Right atrium auricular region (tissue), 2 donors: ENCODE data around the gene HEBP1. TPM values are rescaled to one million over a fixed set of nuclear protein-coding genes. Genes with fewer than 3 reads are reported as not detected.

Source experiments
- DNase-seq: peaks from one replicate; pipeline ENCODE4 v3.0.0-alpha.2; 2019; ENCODE audit warnings: low spot score
- H3K27ac ChIP-seq, 2 donors: fragments of 200-600 bp; sonication (generic); 1 replicate in 1 of 2; 2 replicates in 1 of 2; pipeline ENCODE4 v1.5.1; 2016 to 2019
- H3K27me3 ChIP-seq, 2 donors: fragments of 200-600 bp; sonication (generic); one replicate each; pipeline versions ENCODE4 v1.5.1 to v1.6.0; 2017 to 2019
- H3K36me3 ChIP-seq: fragments of 200-600 bp; sonication (generic); one replicate; pipeline ENCODE4 v1.5.1; 2016
- H3K4me1 ChIP-seq, 2 donors: fragments of 200-600 bp; sonication (generic); one replicate each; pipeline versions ENCODE4 v1.5.1 to v1.6.0; 2017 to 2019
- H3K4me3 ChIP-seq, 2 donors: fragments of 200-600 bp; sonication (generic); 1 replicate in 1 of 2; 2 replicates in 1 of 2; pipeline ENCODE4 v1.5.1; 2017 to 2019; ENCODE audit warnings: mild to moderate bottlenecking in 1 of 2, moderate library complexity in 1 of 2
- H3K9me3 ChIP-seq, 2 donors: fragments of 200-600 bp; sonication (generic); one replicate each; pipeline ENCODE4 v1.5.1; 2019
- total RNA-seq, 2 donors: library from RNA; depleted of rRNA; stranded (reverse); fragments of >200 nt; gene quantifications; one replicate each; pipeline ENCODE4 v1.1.0, GENCODE V29; 2016
- TF ChIP-seq, protein P1 (sequence below), 2 donors: fragments of 200-600 bp; sonication (generic); IDR thresholded peaks; one replicate each; pipeline ENCODE4 v1.5.1; 2019; ENCODE audit warnings: antibody characterized with exemption in 2 of 2

Gene HEBP1
- total RNA-seq, 2 donors from 2014 or later: 29.4 to 30.0 TPM

DNA sequence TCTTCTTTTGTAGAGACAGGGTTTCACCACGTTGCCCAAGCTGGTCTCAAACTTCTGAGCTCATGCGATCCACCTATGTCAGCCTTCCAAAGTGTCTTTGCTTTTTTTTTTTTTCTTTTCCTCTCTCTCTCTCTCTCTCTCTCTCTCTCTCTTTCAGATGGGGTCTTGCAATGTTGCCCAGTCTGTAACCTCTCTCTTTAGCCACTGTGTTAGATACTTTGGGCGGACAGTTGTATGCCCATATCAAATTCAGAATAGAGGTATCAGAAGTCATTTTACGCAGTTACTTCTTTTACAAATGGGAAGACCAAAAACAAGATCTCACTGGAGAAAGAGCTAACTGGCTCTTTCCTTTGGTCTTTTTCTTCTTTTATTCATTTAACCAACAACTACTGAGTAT, 6.7 kb downstream of the HEBP1 start:
- Histone ChIP-seq H3K4me3 (no peak overlapping the region), H3K4me1 (peaks cover 0 to 29% of the 10 kb centered on the region in 2 donors), H3K36me3 (peaks cover 9% of the 10 kb centered on the region), H3K9me3 (no peaks in the 10 kb centered on the region), H3K27ac (peak overlapping the region; percentile 17 to 69), H3K27me3 (no peaks in the 10 kb centered on the region)
- DNase-seq: no peak
- TF ChIP-seq, protein P1, sequence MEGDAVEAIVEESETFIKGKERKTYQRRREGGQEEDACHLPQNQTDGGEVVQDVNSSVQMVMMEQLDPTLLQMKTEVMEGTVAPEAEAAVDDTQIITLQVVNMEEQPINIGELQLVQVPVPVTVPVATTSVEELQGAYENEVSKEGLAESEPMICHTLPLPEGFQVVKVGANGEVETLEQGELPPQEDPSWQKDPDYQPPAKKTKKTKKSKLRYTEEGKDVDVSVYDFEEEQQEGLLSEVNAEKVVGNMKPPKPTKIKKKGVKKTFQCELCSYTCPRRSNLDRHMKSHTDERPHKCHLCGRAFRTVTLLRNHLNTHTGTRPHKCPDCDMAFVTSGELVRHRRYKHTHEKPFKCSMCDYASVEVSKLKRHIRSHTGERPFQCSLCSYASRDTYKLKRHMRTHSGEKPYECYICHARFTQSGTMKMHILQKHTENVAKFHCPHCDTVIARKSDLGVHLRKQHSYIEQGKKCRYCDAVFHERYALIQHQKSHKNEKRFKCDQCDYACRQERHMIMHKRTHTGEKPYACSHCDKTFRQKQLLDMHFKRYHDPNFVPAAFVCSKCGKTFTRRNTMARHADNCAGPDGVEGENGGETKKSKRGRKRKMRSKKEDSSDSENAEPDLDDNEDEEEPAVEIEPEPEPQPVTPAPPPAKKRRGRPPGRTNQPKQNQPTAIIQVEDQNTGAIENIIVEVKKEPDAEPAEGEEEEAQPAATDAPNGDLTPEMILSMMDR (IDR thresholded peaks at IDR 0.05): no peak

DNA sequence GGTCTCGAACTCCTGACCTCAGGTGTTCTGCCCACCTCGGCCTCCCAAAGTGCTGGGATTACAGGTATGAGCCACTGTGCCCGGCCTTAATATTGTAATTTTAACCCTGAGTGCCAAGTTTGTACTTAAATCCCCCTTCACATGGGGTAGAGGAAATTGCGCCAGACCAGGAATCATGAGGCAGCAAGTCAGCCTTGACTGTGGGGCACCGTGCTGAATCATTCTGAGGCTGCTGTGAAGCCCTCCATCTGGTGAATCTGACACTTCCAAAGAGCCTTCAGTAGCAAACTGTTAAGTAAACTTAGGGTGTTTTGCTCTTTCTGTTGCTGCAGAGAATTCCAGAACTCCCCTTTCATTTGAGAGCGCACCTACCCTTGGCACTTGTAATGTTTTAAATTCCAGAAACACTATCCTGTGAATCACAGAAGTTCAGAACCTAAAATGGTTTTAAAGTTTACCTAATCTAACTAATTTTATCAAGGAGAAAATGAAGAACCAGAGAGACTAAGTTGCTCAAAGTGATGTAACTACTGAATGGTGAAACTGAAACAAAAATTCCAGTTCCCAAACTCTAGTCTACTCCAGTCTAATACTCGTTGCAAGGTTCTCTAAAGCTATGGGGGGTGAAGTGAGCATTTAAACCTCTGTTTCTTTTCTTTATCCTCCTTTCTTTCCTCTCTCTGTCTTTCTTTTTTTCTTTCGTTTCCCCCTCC, 7.5 kb downstream of the HEBP1 start:
- no peaks in the 10 kb centered on the region for H3K9me3 ChIP-seq
- peak overlapping the region in 1 of 2 donors; percentile 6 for H3K4me3 ChIP-seq
- H3K27me3 ChIP-seq: no peaks in the 10 kb centered on the region
- TF ChIP-seq, protein P1 (IDR thresholded peaks at IDR 0.05): no peak
- peaks cover 0 to 21% of the 10 kb centered on the region in 2 donors for H3K4me1 ChIP-seq
- peak; percentile 80 for DNase-seq
- H3K36me3 ChIP-seq: peaks cover 17% of the 10 kb centered on the region
- peak overlapping the region; percentile 17 to 69 for H3K27ac ChIP-seq

DNA sequence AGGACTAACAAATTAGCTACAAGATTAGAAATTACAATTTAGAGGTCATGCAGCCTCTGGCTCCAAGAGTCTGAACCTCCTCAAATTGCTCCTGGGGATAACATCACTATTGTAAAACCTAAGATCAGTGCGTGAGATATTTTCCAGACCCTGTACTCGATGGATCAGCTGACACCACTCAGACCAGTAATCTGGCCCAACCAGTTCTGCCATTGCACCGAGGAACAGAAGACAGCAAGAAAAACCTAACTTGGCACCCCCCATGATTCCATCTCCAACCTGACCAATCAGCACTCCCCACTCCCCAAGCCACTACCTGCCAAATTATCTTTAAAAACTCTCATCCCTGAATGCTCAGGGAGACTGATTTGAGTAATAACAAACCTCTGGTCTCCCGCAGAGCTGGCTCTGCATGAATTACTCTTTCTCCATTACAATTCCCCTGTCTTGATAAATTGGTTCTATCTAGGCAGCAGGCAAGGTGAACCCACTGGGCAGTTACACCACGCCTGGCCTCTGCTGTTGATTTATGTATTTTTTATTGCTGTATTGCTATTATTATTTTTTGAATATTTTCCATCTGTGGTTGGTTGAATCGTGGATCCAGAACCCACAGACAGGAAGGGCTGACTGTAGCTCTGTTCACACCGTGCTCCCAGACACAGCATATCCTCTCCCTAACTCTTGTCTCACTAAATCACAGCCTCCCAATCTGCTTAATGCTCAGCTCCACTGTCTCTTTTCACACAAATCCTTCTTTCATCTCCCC, 9.2 kb downstream of the HEBP1 start:
- no peak overlapping the region for H3K4me3 ChIP-seq
- TF ChIP-seq, protein P1 (IDR thresholded peaks at IDR 0.05): no peak
- DNase-seq: no peak
- H3K36me3 ChIP-seq: peaks cover 34% of the 10 kb centered on the region
- no peaks in the 10 kb centered on the region for H3K9me3 ChIP-seq
- peaks cover 0 to 4% of the 10 kb centered on the region in 2 donors for H3K4me1 ChIP-seq
- H3K27ac ChIP-seq: no peak overlapping the region
- H3K27me3 ChIP-seq: no peaks in the 10 kb centered on the region

DNA sequence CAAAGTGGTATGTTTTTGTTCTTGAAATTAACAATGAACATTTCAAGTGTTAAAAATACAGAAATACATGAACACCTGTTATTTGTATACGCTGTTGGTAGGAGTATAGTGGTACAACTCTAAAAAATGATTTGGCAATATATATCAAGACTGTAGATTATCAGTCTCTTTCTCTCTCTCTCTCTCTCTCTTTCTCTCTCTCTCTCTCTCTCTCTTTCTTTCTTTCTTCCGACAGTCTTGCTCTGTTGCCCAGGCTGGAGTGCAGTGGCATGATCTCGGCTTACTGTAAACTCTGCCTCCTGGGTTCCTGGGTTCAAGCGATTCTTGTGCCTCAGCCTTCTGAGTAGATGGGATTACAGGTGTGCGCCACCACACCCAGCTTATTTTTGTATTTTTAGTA, 12.6 kb downstream of the HEBP1 start:
- H3K27me3 ChIP-seq: no peaks in the 10 kb centered on the region
- no peak for DNase-seq
- TF ChIP-seq, protein P1 (IDR thresholded peaks at IDR 0.05): no peak
- H3K4me3 ChIP-seq: no peak overlapping the region
- H3K9me3 ChIP-seq: no peaks in the 10 kb centered on the region
- no peaks in the 10 kb centered on the region for H3K4me1 ChIP-seq
- peaks cover 37% of the 10 kb centered on the region for H3K36me3 ChIP-seq
- H3K27ac ChIP-seq: no peak overlapping the region

DNA sequence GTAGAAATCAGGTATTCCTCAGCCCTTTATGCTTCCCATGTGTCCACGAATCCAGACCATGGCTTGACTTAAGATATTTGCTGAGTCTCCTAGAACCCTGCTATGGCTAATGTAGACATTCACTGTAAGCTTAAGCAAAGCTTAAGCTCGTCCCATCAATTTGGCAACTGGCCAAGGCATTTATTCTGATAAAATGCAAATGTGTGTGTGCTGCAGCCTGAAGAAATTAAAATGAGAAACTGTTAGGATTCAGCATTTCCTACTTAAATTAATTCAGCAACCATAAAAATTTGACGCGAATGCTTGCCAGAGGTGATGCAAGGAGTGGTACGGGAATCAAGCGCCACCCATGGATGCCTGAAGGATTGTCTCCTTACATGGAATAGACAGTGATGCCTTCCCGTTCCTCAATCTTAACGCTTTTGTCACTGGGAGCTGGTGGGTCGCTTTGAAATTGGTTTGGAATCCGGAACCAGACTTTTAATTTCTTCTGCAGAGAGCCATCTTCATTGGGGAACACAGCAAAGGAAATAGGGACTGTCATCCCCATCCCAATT, 13.2 kb downstream of the HEBP1 start:
- Histone ChIP-seq H3K36me3 (peaks cover 39% of the 10 kb centered on the region), H3K27ac (no peak overlapping the region)
- TF ChIP-seq, protein P1 (IDR thresholded peaks at IDR 0.05): no peak

More for the DNA sequence above, 13.2 kb downstream of the HEBP1 start:
- H3K4me1 ChIP-seq: no peaks in the 10 kb centered on the region
- no peak overlapping the region for H3K4me3 ChIP-seq
- H3K27me3 ChIP-seq: no peaks in the 10 kb centered on the region
- no peaks in the 10 kb centered on the region for H3K9me3 ChIP-seq
- no peak for DNase-seq
